Activated effector memory CD4-positive, alpha-beta T cell treated with Interleukin-2 at 50 U/mL for 16 hours (primary cell): ENCODE data around the gene NFIA.

Experiments used
- DNase-seq: peaks from one replicate; pipeline ENCODE4 v3.0.0-alpha.2; 2020

NFIA gene

GRCh38 chr1:61318319-61319125, 236.2 kb downstream of the NFIA start:
- DNase-seq: no peak

GRCh38 chr1:61320575-61320974, 238.2 kb downstream of the NFIA start:
- no peak for DNase-seq

- no peak for DNase-seq
These were observed 239.8 kb downstream of the NFIA start for GRCh38 chr1:61322008-61322744.

GRCh38 chr1:61322769-61323168, 240.4 kb downstream of the NFIA start:
- DNase-seq: no peak

GRCh38 chr1:61323681-61324328, 241.4 kb downstream of the NFIA start:
- DNase-seq: no peak

- DNase-seq: no peak
These were observed 244.4 kb downstream of the NFIA start for GRCh38 chr1:61326713-61327112.

GRCh38 chr1:61327436-61327835, 245.1 kb downstream of the NFIA start:
- DNase-seq: no peak

- DNase-seq: no peak
These were observed 247.2 kb downstream of the NFIA start for GRCh38 chr1:61329556-61329955.

- no peak for DNase-seq
These were observed 247.7 kb downstream of the NFIA start for GRCh38 chr1:61330018-61330417.

GRCh38 chr1:61330571-61330970, 248.2 kb downstream of the NFIA start:
- no peak for DNase-seq

GRCh38 chr1:61332196-61332753, 249.9 kb downstream of the NFIA start:
- DNase-seq: no peak

- DNase-seq: no peak
These were observed 250.4 kb downstream of the NFIA start for GRCh38 chr1:61332796-61333195.

GRCh38 chr1:61334718-61335589, 252.6 kb downstream of the NFIA start:
- no peak for DNase-seq

GRCh38 chr1:61337037-61337436, 254.7 kb downstream of the NFIA start:
- DNase-seq: no peak

- no peak for DNase-seq
These were observed 255.1 kb downstream of the NFIA start for GRCh38 chr1:61337441-61337951.

GRCh38 chr1:61337981-61338848, 255.9 kb downstream of the NFIA start:
- no peak for DNase-seq

- DNase-seq: no peak
These were observed 256.5 kb downstream of the NFIA start for GRCh38 chr1:61338899-61339298.

GRCh38 chr1:61341426-61341825, 259.1 kb downstream of the NFIA start:
- DNase-seq: no peak

GRCh38 chr1:61343734-61344420, 261.5 kb downstream of the NFIA start:
- DNase-seq: no peak

- no peak for DNase-seq
These were observed 262.3 kb downstream of the NFIA start for GRCh38 chr1:61344696-61345095.
